CD4-positive, alpha-beta T cell treated with Interleukin-6 for 4 hours (primary cell): ENCODE measurements around the gene API5.
"Not testable (repeated sequence)": the region's sequence is repeated elsewhere in the genome, so short reads cannot be mapped to it uniquely, and the experiment has no call there.

Source experiments
- DNase-seq: peaks from one replicate; pipeline ENCODE4 v3.0.0-alpha.2; 2020; ENCODE audit warnings: mixed read lengths

The API5 gene

DNA sequence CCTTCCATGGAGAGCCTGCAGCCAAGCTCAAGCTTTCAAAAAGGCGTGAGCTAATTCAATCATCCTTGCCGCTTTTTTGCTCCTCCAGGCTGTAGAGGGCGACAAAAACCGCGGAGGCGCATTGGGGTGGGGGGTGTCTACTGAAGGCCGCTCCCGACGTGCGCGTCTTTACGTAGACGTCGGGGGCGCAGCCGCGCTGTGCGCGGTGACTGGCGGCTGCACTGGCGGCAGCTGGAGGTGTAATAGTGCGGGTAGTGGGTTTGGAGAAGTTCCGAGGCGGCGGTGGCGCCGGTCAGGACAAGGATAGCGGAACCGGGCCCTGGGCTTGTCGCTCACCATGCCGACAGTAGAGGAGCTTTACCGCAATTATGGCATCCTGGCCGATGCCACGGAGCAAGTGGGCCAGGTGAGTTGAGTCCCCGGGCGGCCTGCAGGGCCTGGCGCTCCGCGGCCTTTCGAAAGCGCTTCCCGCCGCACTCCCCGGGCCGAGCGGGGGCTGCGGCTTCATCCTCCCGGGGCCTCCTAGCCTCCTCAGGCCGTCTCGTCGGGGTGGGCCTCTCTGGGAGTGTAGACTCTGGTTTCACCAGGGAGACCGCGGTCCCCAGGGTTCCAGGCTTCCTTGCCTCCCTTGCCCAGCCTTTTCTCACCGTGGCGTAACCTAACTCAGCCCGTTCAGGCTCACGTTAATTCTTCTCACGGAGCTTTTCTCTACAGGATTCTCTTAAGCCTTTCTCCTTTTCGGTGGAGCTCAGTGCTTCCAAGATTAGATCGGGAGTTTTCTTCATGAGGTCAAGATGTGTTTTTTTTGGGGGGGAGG lies at the start of gene API5:
API5 (plus strand) TSS at position 206 of the 817 bp plus-strand sequence; CDS start at position 338, 132 bp downstream.
- DNase-seq = peak; percentile 92

DNA sequence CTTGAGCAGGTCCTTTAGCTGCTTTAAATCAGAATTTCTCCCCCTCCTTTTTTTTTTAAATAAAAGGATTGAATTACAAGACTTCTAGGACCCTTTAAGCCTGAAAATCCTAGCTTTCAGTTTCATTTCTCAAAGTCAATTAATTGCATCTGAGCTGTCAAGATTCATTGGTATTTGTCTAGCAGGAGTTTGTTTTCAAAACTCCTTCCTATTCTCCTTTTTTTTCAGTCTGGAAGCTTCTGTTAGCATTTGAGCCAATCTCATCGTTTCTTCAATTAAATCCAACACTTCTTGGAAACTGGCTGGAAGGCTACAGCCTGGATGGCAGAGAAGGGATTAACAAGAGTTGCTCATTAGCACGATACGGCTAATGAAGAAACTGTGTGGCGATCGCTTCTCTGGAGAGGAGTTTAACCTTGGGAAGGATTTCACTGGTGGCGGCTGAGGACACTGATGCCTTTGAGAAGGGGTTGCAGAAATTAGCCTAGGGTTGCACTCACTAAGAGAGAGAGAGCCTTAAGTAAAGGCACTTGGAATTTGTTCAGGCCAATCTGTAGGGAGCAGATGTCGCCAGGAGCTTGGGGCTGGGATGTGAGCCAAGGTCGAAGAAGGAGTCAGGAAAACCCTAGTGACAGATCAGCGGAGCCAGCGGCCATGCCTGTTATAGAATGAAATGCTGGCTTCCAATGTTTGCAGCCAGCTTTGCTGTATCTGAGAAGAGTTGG lies 43.8 kb upstream of the API5 start:
- DNase-seq = no peak

DNA sequence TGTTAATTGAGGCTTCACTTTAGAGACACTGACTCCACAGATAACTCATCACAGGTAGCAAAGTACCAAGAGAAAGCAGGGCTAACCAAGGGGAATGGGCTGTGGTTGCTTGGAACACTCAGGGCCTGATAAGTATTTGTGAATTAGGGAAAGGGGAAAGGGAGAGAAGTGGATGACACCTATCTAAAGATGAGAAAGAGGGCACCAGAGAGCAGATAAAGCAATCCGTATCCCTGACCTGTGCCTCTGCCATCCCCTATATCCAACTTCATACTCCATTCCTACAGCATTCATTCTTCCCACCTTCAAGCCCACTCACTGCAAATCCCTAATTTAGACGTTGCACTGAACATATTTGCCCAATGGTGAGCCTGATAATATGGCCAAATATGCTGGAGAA lies 43.0 kb upstream of the API5 start:
- no peak for DNase-seq

DNA sequence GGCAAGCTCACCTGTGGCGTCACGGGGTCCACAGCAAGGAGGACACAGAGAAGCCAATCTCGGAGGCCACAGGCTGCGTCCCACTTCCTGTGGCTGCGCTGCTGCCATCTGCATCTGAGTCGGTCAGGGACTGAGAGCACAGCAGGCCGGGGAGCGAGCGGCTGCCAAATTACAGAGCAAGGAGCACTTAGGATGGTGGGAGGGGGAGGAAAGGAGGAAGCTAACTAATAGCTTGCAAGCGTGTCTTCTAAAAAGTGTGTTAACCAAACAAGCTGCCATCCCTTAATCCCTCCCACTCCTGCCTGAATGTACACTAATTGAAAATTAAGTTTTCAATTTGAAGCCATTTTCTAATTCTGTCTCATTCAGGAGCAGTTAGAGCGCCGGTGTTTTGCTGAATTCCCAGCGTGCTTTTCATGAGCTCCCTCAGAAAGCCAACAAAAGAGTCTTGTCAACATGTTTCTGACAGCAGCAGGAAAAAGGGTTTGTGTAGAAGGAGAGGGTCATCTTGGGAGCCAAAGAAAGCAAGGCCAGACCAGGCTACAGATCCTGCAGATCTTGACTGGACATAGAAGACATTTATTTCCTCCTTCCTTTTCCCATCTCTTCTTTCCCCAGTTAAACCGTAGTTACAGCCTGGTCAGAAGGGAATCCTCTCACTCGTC lies 42.4 kb upstream of the API5 start:
- DNase-seq = no peak

DNA sequence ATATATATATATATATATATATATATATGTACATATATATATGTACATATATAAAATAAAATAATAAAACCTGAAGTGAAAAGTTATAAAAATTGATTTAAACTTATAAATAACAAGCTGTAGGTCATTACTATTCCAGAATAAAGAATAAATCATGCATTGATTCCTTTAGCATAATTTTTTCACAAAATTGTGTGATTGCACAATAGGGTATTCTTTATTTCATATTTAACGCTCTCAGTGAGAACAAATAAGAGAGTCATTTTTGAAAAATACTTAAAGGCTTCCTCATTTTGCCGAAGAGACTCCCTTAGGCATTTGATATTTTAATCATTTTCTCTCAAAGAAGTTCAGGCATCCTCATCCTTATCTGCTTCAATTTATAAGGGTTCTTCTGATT lies 41.3 kb upstream of the API5 start:
- DNase-seq = no peak

DNA sequence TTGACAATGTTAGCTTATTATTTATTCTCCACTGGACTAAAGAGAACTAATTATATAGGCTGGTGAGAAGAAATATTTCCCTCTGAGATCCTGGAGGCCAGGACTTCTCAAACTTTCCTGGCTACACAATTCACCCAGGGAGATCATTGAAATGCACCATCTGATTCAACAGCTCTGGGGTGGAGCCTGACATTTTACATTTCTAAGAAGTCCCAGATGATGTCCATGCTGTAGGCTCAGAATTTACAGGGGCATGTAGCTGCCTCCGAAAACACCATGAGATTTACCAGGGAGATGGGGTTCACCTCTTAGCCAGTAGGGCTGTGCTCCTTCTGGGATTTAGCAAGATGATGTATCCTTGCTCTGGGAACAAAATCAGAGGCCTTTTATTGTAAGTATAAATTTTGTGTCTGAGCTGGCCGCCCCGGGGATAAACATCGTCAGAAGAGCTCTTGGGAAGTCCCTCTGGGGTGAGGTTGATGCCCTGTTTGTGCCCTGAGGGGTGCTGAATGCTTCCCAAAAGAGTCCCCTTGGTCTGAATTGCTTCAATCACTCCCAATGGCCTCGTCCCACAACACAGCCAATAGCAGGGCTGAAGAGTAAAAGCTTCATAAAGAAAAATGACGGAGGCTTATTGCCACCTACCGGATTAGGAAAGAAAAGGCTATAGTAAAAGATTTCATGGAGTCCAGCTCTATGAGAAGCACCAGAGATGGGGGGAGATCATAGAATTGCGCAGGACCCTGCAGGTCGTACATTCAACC lies 33.4 kb upstream of the API5 start:
- no peak for DNase-seq

DNA sequence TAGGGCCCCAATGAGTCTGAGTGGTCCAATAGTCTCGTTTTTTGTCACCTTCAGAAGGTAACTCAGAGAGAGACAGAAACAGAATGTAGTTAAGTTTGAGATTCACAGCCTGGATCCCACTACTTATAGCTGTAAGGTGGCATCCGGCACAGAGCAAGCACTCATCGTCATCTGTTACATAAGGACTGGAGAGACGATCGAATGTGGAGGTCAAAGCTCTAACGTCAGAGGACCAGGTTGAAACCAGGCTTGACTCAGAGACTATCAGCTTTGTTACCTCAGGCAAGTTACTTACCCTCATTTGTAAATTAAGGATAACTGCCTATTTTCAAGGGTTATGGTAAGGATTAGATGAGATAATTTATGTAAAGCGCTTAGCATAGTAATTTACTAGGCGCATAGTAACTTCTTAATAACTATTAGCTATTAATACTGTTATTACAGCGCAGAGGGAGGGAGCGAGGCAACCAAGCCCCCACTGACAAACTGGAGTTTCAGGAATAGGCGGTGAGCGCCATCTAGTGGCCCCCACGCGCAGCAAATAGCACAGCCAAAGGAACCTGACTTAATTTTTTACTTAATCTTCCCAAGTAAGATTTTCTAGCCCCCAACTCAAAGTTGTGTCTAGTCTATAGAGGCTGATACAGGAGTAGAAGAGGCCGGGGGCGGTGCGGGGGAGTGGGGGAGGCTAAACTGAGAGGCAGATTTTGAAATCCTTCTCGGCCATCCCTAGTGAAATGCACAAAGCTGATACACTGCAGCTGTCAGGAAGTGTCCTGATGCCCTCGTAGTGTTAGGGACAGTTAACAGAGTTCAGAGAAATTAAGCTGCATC lies 29.0 kb upstream of the API5 start:
- DNase-seq = peak; percentile 45

DNA sequence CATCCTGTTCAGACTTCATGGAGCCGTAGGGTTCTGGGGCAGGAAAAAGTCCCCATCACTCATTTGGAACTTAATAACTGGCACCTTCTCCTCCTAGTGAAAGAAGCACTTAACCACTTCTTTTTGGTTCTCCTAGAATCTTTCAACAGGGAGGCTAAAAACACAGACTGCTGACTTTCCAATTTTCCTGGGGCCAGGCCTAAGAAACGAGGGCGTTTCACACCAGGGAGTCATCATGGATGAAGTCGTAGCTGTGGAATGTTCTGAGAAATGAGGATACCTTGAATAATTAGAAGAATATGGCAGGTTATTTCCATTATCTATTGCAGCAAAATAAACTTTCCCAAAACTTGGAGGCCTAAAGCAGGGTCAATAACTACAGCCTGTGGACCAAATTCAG lies 26.0 kb upstream of the API5 start:
- DNase-seq = no peak

DNA sequence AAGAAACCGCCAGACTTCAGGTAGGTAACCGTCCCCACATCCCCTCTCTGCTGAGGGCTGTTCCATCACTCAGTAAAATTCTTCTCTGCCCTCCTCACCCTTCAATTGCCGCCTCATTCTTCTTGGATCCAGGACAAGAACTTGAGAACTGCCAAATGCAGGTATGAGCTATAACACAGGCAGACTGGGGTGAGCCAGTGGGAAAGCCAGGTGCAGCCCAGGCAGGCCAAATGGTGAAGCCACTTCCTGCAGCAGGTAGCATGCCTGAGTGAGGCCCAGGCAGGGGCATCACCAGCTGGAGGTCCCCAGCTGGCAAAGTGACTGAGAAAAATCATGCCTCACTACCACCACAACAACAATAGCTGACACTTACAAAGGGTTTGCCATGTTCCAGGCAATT lies 22.4 kb upstream of the API5 start:
- DNase-seq = no peak

DNA sequence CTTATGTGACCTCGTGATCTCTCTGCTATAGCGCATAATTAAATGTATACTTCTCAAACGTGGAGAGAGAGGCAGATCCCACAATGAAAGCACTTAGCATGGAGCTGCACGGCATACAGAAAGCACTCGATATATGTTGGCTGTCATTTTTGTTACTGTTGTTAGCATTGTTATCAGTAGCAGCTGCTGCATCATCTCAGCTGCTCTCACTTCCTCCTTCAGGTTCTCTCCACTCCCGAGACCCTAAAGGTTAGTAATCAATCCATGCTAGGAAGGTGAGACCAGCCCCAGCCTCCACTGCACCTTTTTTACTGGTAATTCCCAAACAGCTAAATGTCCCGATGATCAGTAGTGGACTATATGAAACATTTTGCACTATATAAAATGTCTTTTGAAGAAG lies 13.4 kb upstream of the API5 start:
- no peak for DNase-seq

DNA sequence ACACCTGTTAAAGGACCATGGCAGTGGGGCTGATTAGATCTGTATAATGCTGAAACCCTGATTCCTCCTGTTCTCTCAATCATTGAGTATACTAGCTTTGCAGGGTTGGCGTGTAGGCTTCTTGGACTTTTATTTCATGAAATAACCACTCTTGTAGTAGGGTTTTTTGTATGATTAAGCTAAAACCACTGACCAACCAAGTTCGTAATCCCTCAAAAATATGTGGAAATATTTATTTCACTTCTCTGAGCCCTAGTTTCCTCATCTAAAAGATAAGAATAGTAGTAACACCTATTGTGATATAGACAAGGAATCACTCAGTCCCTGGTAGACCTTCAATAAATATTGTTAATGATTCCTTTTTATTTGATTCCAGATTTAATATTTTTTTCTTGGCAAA lies 4.2 kb downstream of the API5 start:
- no peak for DNase-seq

DNA sequence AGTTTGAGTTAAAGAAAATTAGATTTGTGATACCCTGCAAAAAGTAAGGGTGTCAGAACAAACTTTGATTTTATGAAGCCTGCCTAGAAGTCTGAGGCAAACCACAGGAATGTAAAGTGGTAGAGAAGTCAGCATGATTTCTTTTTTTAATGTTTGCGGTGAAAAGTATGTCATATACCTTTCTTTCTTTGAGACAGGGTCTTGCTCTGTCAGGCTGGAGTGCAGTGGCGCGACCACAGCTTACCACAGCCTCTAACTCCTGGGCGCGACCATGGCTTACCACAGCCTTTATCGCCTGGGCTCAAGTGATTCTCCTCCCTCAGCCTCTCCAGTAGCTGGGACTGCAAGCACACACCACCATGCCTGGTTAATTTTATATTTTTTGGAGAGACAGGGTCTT lies 4.7 kb downstream of the API5 start:
- DNase-seq = no peak

DNA sequence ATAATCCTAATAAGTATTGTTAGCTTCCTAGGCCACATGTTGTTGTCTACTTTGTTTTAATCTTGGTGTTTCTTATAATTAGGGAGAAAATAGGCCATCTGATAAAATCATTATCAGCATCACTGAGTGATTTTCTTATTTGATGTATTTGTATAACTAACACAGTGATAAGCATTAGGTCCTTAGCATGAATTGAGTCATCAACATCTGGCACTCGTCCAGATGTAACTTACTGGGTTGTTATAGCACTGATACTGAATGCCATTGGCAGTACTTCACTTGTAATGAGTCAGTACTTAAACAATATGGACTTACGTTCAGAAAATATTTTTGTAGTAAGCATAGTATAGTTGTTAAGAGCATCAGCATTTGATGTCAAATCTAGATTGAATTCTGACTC lies 16.2 kb downstream of the API5 start:
- no peak for DNase-seq

DNA sequence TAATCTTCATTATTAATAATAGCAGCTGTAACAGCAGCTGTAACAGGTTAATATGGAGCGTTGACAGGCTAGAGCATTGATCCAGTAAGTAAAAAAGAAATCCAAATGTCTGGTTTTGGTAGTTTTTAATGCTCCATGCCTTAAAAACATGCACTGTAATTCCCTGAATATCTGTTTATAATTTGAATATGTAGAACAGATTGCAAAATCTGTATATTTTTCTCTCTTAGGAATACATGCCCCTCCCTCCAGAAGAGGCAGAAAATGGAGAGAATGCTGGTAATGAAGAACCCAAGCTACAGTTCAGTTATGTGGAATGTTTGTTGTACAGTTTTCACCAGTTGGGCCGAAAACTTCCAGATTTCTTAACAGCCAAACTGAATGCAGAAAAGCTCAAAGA lies 16.7 kb downstream of the API5 start:
- no peak for DNase-seq

DNA sequence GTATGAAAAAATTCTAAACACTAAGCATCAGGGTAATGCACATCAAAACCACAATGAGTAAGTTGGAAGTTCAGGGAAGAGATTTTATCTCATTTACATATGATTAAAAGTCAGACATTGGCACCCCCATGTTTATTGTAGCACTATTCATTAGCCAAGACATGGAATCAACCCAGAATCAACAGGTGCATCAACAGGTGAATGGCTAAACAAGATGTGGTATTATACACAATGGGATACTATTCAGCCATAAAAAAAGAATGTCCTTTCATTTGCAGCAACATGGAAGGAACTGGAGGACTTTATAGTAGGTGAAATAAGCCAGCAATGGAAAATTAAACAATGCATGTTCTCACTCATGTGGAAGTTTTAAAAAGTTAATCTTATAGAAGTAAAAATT lies 29.4 kb downstream of the API5 start:
- no peak for DNase-seq

DNA sequence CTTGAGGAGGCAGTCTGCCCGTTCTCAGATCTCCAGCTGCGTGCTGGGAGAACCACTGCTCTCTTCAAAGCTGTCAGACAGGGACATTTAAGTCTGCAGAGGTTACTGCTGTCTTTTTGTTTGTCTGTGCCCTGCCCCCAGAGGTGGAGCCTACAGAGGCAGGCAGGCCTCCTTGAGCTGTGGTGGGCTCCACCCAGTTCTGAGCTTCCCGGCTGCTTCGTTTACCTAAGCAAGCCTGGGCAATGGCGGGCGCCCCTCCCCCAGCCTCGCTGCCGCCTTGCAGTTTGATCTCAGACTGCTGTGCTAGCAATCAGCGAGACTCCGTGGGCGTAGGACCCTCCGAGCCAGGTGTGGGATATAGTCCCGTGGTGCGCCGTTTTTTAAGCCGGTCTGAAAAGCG lies 39.6 kb downstream of the API5 start:
- not testable (repeated sequence) for DNase-seq

DNA sequence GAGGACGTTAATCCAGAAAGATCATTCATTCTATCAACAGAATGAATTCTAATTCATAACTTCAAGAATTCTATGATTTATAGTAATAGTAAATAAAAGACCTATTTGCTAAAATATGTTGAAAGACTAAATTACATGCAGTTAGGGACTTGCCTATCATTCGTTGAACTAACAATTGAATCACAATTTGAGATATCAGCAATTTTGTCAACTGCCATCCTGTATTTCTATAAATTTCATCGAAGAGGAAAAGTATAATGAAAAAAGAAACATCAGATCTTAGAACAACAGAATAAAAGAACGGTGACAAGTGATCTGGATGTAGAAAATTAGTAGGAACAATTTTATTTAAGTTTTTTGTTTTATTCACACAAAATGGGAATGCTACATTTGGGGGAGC lies 42.5 kb downstream of the API5 start:
- DNase-seq = no peak

DNA sequence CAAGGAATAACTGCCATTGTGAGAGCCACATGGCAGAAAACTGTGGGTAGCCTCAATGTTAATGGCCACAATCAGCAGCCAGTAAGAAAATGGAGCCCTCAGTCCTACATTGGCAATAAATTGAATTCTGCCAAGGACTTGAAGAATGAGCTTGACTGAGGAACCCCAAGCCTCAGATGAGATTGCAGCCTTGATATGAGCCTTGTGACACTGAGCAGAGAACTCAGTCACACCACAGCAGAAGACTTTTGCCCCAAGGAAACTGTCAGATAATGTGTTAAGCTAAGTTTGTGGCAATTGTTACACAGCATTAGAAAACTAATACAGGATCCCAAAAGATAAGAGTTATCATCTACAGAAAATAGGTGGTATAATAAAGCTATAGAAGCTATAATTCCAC lies 44.5 kb downstream of the API5 start:
- DNase-seq = no peak

DNA sequence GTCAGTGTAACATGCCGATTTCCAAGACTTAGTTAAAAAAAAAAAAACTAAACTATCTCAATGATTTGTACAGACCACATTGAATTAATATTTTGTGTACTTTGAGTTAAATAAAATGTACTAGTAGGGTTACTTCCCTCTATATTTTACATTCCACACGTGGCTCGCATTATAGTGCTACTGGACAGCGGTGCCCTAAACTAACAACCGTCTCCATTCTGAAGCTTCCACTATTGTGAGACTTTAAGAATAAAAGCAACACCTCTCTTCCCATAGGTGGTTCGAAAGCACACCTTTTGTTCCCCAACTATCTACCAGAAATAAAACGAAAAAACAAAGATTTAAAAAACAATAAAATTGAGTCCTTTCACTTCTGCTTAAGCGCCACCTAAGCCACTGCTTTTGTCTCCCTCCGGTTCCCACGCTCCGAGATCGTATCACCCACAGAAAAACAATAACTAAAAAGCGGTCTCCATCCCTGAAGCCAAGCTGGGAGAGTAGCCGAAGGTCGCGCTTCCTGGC lies 46.5 kb downstream of the API5 start:
- no peak for DNase-seq

DNA sequence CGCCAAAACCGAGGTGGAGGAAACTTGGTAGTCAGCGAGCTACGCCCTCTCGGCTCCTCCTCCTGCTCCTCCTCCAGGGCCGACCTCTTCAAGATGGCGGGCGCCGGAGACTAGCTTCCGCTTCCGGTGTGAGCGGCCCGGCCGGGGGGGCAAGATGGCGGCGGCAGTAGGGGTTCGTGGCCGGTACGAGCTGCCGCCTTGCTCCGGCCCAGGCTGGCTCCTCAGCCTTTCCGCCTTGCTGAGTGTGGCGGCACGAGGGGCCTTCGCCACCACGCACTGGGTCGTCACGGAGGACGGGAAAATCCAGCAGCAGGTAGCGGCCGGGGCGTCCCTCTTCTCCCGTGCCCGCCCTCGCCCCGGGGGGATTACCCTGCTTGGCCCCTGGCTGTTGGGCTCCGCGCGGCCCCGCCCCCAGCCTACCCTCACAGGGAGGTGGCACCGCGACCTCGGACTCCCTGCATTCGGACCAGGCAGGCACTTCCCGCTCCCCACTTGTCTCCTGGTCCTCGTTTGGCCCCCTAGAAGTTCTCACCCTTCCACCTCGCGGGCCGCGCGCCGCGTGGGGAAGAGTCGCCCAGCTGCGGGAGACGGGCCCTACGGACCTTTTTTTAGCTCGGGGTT lies 47.1 kb downstream of the API5 start, which contains the start of gene TTC17:
TTC17 (plus strand) TSS at position 120 of the 621 bp plus-strand sequence; CDS start at position 155, 35 bp downstream.
- peak; percentile 95 for DNase-seq

DNA sequence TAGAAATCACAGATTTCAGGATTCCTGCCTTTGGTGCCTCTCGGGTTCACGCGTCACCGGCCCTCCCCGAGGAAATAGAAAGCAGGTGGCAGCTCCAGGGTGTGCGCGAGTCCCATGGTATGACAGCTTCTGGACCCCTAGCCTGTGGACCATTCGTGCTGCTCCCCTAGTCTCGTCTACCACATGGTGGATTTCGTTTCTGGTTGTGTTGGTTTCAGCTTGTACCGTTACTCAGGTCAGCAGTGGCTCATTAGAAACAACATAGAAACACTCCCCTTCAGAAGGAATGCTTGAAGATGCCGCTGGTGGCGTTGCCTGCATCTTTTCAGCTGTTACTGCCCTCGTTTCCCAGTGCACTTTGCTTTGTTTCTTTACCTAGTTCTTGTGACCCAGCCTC lies 47.6 kb downstream of the API5 start:
- no peak for DNase-seq
